Trophoblast cell (in vitro differentiated cells and primary cell): Measurements from ENCODE around the gene ARSD. TPM values are rescaled to one million over a fixed set of nuclear protein-coding genes. Genes with fewer than 3 reads are reported as not detected.
A peak's percentile ranks its signal among the peaks of the same experiment; 100 is the strongest.
"Not testable (repeated sequence)": the region's sequence is repeated elsewhere in the genome, so short reads cannot be mapped to it uniquely, and the experiment has no call there.

ENCODE experiments used
- DNase-seq, 2 donors: peaks; one replicate each; pipeline ENCODE4 v3.0.0-alpha.2; 2016
- H2AFZ ChIP-seq: 2 replicates; pipeline ENCODE4 v1.6.1; 2013; ENCODE audit warnings: low read length, moderate library complexity, mild to moderate bottlenecking; ENCODE audit not compliant: insufficient read depth, poor library complexity
- H2AK5ac ChIP-seq: 2 replicates; pipeline ENCODE4 v1.6.1; 2013; ENCODE audit warnings: mild to moderate bottlenecking, low read length
- H2BK120ac ChIP-seq: 2 replicates; pipeline ENCODE4 v1.6.1; 2013; ENCODE audit warnings: low read length, mild to moderate bottlenecking, moderate library complexity; ENCODE audit not compliant: insufficient read depth, poor library complexity
- H2BK12ac ChIP-seq: 2 replicates; pipeline ENCODE4 v1.6.1; 2013; ENCODE audit warnings: mild to moderate bottlenecking, low read length, moderate library complexity
- H2BK5ac ChIP-seq: 2 replicates; pipeline ENCODE4 v1.6.1; 2013; ENCODE audit warnings: low read length, low read depth, moderate library complexity, mild to moderate bottlenecking; ENCODE audit not compliant: poor library complexity
- H3K14ac ChIP-seq: 2 replicates; pipeline ENCODE4 v1.6.1; 2013; ENCODE audit warnings: mild to moderate bottlenecking, low read length
- H3K18ac ChIP-seq: 2 replicates; pipeline ENCODE4 v1.6.1; 2013; ENCODE audit warnings: mild to moderate bottlenecking, low read length
- H3K23ac ChIP-seq: 2 replicates; pipeline ENCODE4 v1.6.1; 2013; ENCODE audit warnings: low read length
- H3K27ac ChIP-seq: 2 replicates; pipeline ENCODE4 v1.5.1; 2013; ENCODE audit warnings: low read depth, mild to moderate bottlenecking, inconsistent platforms, low read length, moderate library complexity
- H3K27me3 ChIP-seq: 2 replicates; pipeline ENCODE4 v1.6.1; 2013; ENCODE audit warnings: inconsistent platforms, mild to moderate bottlenecking, low read length, moderate library complexity; ENCODE audit not compliant: insufficient read depth
- H3K36me3 ChIP-seq, 2 experiments: 1 replicate in 1 of 2; 2 replicates in 1 of 2; pipeline ENCODE4 v1.6.1; 2013; ENCODE audit warnings: low read length in 2 of 2, mild to moderate bottlenecking in 2 of 2, moderate library complexity in 1 of 2; ENCODE audit not compliant: insufficient read depth in 2 of 2, control insufficient read depth in 1 of 2
- H3K4ac ChIP-seq: 2 replicates; pipeline ENCODE4 v1.6.1; 2013; ENCODE audit warnings: low read depth, mild to moderate bottlenecking, low read length, moderate library complexity
- H3K4me1 ChIP-seq, 2 experiments: 1 replicate in 1 of 2; 2 replicates in 1 of 2; pipeline ENCODE4 v1.6.1; 2013; ENCODE audit warnings: low read length in 2 of 2, mild to moderate bottlenecking in 2 of 2, moderate library complexity in 1 of 2; ENCODE audit not compliant: insufficient read depth in 2 of 2, control insufficient read depth in 1 of 2
- H3K4me2 ChIP-seq: 2 replicates; pipeline ENCODE4 v1.6.1; 2013; ENCODE audit warnings: inconsistent platforms, mild to moderate bottlenecking, low read length, moderate library complexity
- H3K4me3 ChIP-seq: 2 replicates; pipeline ENCODE4 v1.5.1; 2013; ENCODE audit warnings: mild to moderate bottlenecking, low read depth, low read length, inconsistent platforms
- H3K79me1 ChIP-seq: one replicate; pipeline ENCODE4 v1.6.1; 2013; ENCODE audit warnings: low read length
- H3K79me2 ChIP-seq: 2 replicates; pipeline ENCODE4 v1.6.1; 2013; ENCODE audit warnings: low read length, mild to moderate bottlenecking; ENCODE audit not compliant: control insufficient read depth, insufficient read depth, poor library complexity
- H3K9ac ChIP-seq: 2 replicates; pipeline ENCODE4 v1.6.1; 2013; ENCODE audit warnings: mild to moderate bottlenecking, low read length
- H3K9me3 ChIP-seq: 2 replicates; pipeline ENCODE4 v1.6.1; 2013; ENCODE audit warnings: low read depth, mild to moderate bottlenecking, control low read depth, inconsistent platforms, low read length; ENCODE audit not compliant: insufficient read depth
- H4K12ac ChIP-seq: 2 replicates; pipeline ENCODE4 v1.6.1; 2013; ENCODE audit warnings: low read depth, mild to moderate bottlenecking, low read length, moderate library complexity
- H4K8ac ChIP-seq: 2 replicates; pipeline ENCODE4 v1.6.1; 2013; ENCODE audit warnings: low read depth, mild to moderate bottlenecking, low read length, moderate library complexity
- H4K91ac ChIP-seq: one replicate; pipeline ENCODE4 v1.6.1; 2013; ENCODE audit warnings: low read depth, mild to moderate bottlenecking, low read length, moderate library complexity
- WGBS: extraction: QIAGEN DNeasy Blood & Tissue Kit; methylation state at CpG from one replicate; pipeline ENCODE4 v1.1.7; 2013; ENCODE audit warnings: missing lambda C conversion rate; ENCODE audit not compliant: insufficient read length, insufficient coverage; ENCODE audit errors: extremely low coverage; 5-methylcytosine and 5-hydroxymethylcytosine counted together
- polyA plus RNA-seq: library from polyadenylated mRNA; stranded (reverse); fragments of 200-250 nt; gene quantifications from 2 replicates; pipeline ENCODE4 v1.2.3, GENCODE V29; 2013

ARSD gene, protein sequence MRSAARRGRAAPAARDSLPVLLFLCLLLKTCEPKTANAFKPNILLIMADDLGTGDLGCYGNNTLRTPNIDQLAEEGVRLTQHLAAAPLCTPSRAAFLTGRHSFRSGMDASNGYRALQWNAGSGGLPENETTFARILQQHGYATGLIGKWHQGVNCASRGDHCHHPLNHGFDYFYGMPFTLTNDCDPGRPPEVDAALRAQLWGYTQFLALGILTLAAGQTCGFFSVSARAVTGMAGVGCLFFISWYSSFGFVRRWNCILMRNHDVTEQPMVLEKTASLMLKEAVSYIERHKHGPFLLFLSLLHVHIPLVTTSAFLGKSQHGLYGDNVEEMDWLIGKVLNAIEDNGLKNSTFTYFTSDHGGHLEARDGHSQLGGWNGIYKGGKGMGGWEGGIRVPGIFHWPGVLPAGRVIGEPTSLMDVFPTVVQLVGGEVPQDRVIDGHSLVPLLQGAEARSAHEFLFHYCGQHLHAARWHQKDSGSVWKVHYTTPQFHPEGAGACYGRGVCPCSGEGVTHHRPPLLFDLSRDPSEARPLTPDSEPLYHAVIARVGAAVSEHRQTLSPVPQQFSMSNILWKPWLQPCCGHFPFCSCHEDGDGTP
- 12.1 and 12.5 TPM in 2 replicates for polyA plus RNA-seq

DNA sequence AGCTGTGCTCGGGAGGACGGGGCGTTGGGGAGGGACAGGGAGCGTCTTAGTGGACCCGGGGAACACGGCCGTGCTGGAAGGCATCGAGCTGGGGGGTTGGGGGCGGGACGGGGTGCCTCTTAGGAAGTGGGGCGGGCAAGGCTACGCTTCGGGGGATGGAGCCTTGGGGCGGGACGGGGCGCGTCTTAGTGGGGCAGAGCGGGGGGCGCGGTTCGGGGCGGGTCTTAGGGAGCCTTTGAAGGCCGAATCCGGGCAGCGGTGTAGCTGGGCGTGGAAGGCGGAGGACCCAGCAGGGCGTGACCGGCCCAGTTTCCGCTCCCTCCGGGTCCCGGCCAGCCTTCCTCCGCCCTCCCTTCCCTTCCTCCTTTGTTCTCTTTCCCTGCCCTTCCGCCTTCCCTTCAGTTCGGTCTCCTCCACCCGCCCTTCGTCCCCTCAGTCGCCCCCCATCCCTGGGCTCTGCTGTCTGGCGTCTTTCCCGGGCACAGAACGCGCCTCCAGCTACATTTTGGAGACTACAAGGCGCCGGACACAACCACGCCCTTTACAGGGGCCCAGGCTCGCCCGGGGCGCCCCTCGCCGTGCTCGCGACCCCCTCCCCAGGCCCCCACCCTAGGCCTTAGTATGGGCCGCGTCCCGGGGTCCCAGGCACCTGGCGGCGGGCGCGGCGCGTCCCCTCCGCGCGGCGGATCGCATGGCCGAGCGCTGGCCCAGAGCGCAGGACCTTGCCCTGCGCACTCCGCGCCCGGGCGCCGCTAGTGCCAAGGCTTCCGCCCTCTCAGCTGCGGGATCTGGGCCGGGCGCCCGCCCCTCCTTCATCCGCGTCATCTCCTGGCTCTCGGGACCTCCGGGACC is at the start of gene ARSD:
Gene ARSD, minus strand, starts transcription at position 757 of the 852 bp plus-strand sequence. Its CDS starts 64 bp downstream, at position 693.
- Histone ChIP-seq H4K91ac (peak within 1 kb of the TSS; percentile 99), H2BK120ac (peak within 1 kb of the TSS; percentile 96), H4K12ac (peak within 1 kb of the TSS; percentile 99), H3K27ac (peak within 1 kb of the TSS; percentile 97), H2AK5ac (peak within 1 kb of the TSS; percentile 99), H3K27me3 (no peaks in the 10 kb centered on the region), H3K4me2 (peak within 1 kb of the TSS; percentile 75), H2AFZ (peak within 1 kb of the TSS; percentile 90), H3K14ac (peak within 1 kb of the TSS; percentile 100), H3K79me1 (peaks cover 14% of the 10 kb centered on the region), H3K4ac (peak within 1 kb of the TSS; percentile 93), H3K4me3 (peak within 1 kb of the TSS; percentile 74), H3K79me2 (peaks cover 6% of the 10 kb centered on the region), H3K23ac (no peak within 1 kb of the TSS), H3K36me3 (no peaks in the 10 kb centered on the region), H3K4me1 (no peaks in the 10 kb centered on the region), H2BK12ac (peak within 1 kb of the TSS; percentile 22), H3K9ac (peak within 1 kb of the TSS; percentile 91), H3K9me3 (peaks cover 3% of the 10 kb centered on the region), H4K8ac (peak within 1 kb of the TSS; percentile 98), H2BK5ac (peak within 1 kb of the TSS; percentile 99), H3K18ac (peak within 1 kb of the TSS; percentile 99)
- peak; percentile 86 to 88 for DNase-seq
- WGBS, result no CpG with 5 or more reads among the region's 84 CpGs

DNA sequence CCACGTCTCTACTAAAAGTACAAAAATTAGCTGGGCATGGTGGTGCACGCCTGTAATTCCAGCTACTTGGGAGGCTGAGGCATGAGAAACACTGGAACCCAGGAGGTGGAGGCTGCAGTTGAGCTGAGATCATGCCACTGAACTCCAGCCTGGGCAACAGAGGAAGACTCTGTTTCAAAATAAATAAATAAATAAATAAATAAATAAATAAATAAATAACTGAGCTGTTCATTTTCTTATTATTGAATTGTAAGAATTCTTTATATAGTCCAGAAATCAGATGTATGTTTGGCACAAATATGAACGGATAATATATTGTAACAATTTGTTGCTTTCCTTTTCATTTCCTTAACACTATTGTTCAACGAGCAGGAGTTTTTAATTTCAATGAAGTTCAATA is 49.5 kb upstream of the ARSD start:
- H3K36me3 ChIP-seq, H3K4me1 ChIP-seq, H3K4me3 ChIP-seq, H4K12ac ChIP-seq, H3K27ac ChIP-seq, H3K9me3 ChIP-seq, H3K79me1 ChIP-seq, H3K9ac ChIP-seq, H3K4ac ChIP-seq, H4K8ac ChIP-seq, H3K79me2 ChIP-seq, H2AFZ ChIP-seq, H3K18ac ChIP-seq, H2BK12ac ChIP-seq, DNase-seq, H2BK5ac ChIP-seq, H2AK5ac ChIP-seq, H3K4me2 ChIP-seq, H4K91ac ChIP-seq, H2BK120ac ChIP-seq, H3K23ac ChIP-seq, H3K27me3 ChIP-seq, H3K14ac ChIP-seq: not testable (repeated sequence)
- no CpG with 5 or more reads among the region's 4 CpGs for WGBS

GRCh38 chrX:2974961-2975360 is 45.8 kb upstream of the ARSD start:
- no peak overlapping the region for H2BK5ac ChIP-seq
- no peak overlapping the region for H3K14ac ChIP-seq
- H2AFZ ChIP-seq, result no peak overlapping the region

DNA sequence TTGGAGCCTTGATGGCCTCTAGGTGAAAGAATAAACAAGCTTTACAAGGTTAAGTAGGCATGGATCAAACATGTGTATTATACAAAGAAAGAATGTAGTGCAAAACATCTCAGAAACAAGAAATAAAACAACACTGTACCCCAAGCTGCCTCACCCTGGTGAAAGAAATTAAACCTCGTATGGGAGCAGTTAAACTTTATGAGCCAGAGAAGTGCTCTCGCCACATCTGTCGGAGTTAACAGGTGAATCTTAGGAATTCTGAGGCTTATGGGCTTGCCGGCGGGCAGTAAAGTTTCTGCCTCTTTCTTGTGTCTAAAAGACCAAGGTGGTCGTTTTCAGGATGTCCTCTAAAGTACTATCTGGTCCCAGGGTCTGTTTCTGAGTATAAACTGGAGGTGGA is 43.3 kb upstream of the ARSD start:
- H3K79me2 ChIP-seq, result no peaks in the 10 kb centered on the region

More at GRCh38 chrX:2974961-2975360, 45.8 kb upstream of the ARSD start:
- no CpG with 5 or more reads among the region's 1 CpG for WGBS
- H3K18ac ChIP-seq, result no peak overlapping the region
- no peak overlapping the region for H3K4me3 ChIP-seq
- H3K9me3 ChIP-seq, result no peaks in the 10 kb centered on the region
- no peak overlapping the region for H3K27ac ChIP-seq
- H2AK5ac ChIP-seq, result no peak overlapping the region
- no peak overlapping the region for H3K9ac ChIP-seq
- peaks cover 4 to 7% of the 10 kb centered on the region in 2 experiments for H3K4me1 ChIP-seq
- no peaks in the 10 kb centered on the region for H3K79me1 ChIP-seq
- no peak overlapping the region for H3K23ac ChIP-seq
- H2BK12ac ChIP-seq, result no peak overlapping the region
- no peak overlapping the region for H4K91ac ChIP-seq
- H4K8ac ChIP-seq, result no peak overlapping the region
- DNase-seq, result no peak
- H3K4ac ChIP-seq, result no peak overlapping the region
- no peaks in the 10 kb centered on the region for H3K79me2 ChIP-seq
- no peaks in the 10 kb centered on the region for H3K27me3 ChIP-seq
- no peak overlapping the region for H4K12ac ChIP-seq
- H3K36me3 ChIP-seq, result no peaks in the 10 kb centered on the region
- H3K4me2 ChIP-seq, result no peak overlapping the region
- H2BK120ac ChIP-seq, result no peak overlapping the region

More for the DNA sequence above, 43.3 kb upstream of the ARSD start:
- Histone ChIP-seq H4K12ac (no peak overlapping the region), H3K14ac (no peak overlapping the region), H3K9me3 (no peaks in the 10 kb centered on the region), H2AK5ac (no peak overlapping the region), H2BK5ac (no peak overlapping the region), H3K4me3 (no peak overlapping the region), H2BK12ac (no peak overlapping the region), H3K36me3 (no peaks in the 10 kb centered on the region), H2BK120ac (no peak overlapping the region), H3K18ac (no peak overlapping the region), H3K27ac (no peak overlapping the region), H3K79me1 (peaks cover 2% of the 10 kb centered on the region), H3K4ac (no peak overlapping the region), H3K4me1 (peaks cover 4 to 7% of the 10 kb centered on the region in 2 experiments), H2AFZ (no peak overlapping the region), H3K23ac (no peak overlapping the region), H3K4me2 (no peak overlapping the region), H4K91ac (no peak overlapping the region), H3K27me3 (no peaks in the 10 kb centered on the region), H4K8ac (no peak overlapping the region), H3K9ac (no peak overlapping the region)
- no peak for DNase-seq
- WGBS, result no CpG with 5 or more reads among the region's 6 CpGs
